K562 (cell line): ENCODE measurements around the gene ANXA2. TPM values are rescaled to one million over a fixed set of nuclear protein-coding genes. Genes with fewer than 3 reads are reported as not detected.

Experiments used
- C11orf30 ChIP-seq: fragments of 450-650 bp; IDR thresholded peaks from 2 replicates; pipeline ENCODE4 v1.6.1; 2016; ENCODE audit warnings: low read depth, mild to moderate bottlenecking
- CBFA2T2 ChIP-seq: fragments of 450-650 bp; conservative IDR thresholded peaks from 2 replicates; pipeline ENCODE4 v1.6.1; 2017; ENCODE audit warnings: mild to moderate bottlenecking
- KAT8 ChIP-seq: fragments of 450-650 bp; IDR thresholded peaks from 2 replicates; pipeline ENCODE4 v1.6.1; 2016; ENCODE audit warnings: low read depth, mild to moderate bottlenecking
- MNT ChIP-seq, 2 experiments: fragments of 450-650 bp; conservative IDR thresholded peaks; 2 replicates each; pipeline ENCODE4 v1.6.1; 2017; ENCODE audit warnings: mild to moderate bottlenecking in 2 of 2, moderate library complexity in 2 of 2
- NR0B1 ChIP-seq: fragments of 450-650 bp; IDR thresholded peaks from one replicate; pipeline ENCODE4 v1.6.1; 2018; ENCODE audit warnings: mild to moderate bottlenecking, moderate library complexity; ENCODE audit not compliant: partially characterized antibody
- NR2F6 ChIP-seq: fragments of 450-650 bp; formaldehyde crosslinking; IDR thresholded peaks from 2 replicates; pipeline ENCODE4 v1.4.0; 2020; ENCODE audit warnings: mild to moderate bottlenecking
- RFX1 ChIP-seq: fragments of 450-650 bp; IDR thresholded peaks from 2 replicates; pipeline ENCODE4 v1.6.1; 2016; ENCODE audit warnings: mild to moderate bottlenecking, moderate library complexity
- SAP30 ChIP-seq: fragments of 200-600 bp; sonication (generic); IDR thresholded peaks from 2 replicates; pipeline ENCODE4 v1.6.1; 2012; ENCODE audit warnings: borderline replicate concordance, low read depth, mild to moderate bottlenecking, moderate library complexity, low read length, control low read depth, inconsistent platforms; ENCODE audit not compliant: insufficient read depth, poor library complexity, severe bottlenecking
- SMARCA4 ChIP-seq: fragments of 450-650 bp; IDR thresholded peaks from 2 replicates; pipeline ENCODE4 v1.6.1; 2016
- TAF9B ChIP-seq: fragments of 450-650 bp; IDR thresholded peaks from 2 replicates; pipeline ENCODE4 v1.6.1; 2018; ENCODE audit warnings: mild to moderate bottlenecking; ENCODE audit not compliant: partially characterized antibody
- TCFL5 ChIP-seq: fragments of 250-450 bp; sonication (Bioruptor Pico); conservative IDR thresholded peaks from 2 replicates; pipeline ENCODE4 v1.6.1; 2021; ENCODE audit warnings: mild to moderate bottlenecking, moderate library complexity, matching md5 sums
- ZBTB34 ChIP-seq: fragments of 250-450 bp; sonication (Bioruptor Pico); IDR thresholded peaks from 2 replicates; pipeline ENCODE4 v1.8.0; 2021; ENCODE audit warnings: mild to moderate bottlenecking, moderate library complexity
- ZNF140 ChIP-seq: fragments of 250-450 bp; sonication (Bioruptor Pico); IDR thresholded peaks from 2 replicates; pipeline ENCODE4 v1.8.0; 2021; ENCODE audit warnings: moderate library complexity, mild to moderate bottlenecking, inconsistent platforms
- ZNF507 ChIP-seq: conservative IDR thresholded peaks from 2 replicates; pipeline ENCODE4 v1.6.1; 2017; ENCODE audit warnings: missing genetic modification characterization, missing compliant biosample characterization
- ZNF583 ChIP-seq: fragments of 250-450 bp; sonication (Bioruptor Pico); IDR thresholded peaks from 2 replicates; pipeline ENCODE4 v1.4.0; 2020
- ZNF830 ChIP-seq: fragments of 250-450 bp; sonication (Bioruptor Pico); IDR thresholded peaks from 2 replicates; pipeline ENCODE4 v1.5.0; 2021; ENCODE audit warnings: mild to moderate bottlenecking
- polyA plus RNA-seq, 8 experiments: library from polyadenylated mRNA; depleted of rRNA in 4 of 8; stranded (reverse) in 5 of 8; unstranded in 3 of 8; fragments of >200 nt; fragmentation: Nextera tagmentation in 2 of 8; fragmentation: Illumina TruSeq in 1 of 8; extraction: Ambion mirVana in 2 of 8; extraction: Trizol in 1 of 8; gene quantifications; 2 replicates each; pipeline versions ENCODE4 v1.2.1 to v1.2.3, GENCODE V29; 2011 to 2014; ENCODE audit warnings: inconsistent platforms in 1 of 8, missing spikeins in 1 of 8
- total RNA-seq, 7 experiments: library from RNA; depleted of rRNA in 6 of 7; stranded (reverse); fragments of >200 nt in 6 of 7; fragmentation: Illumina TruSeq in 2 of 7; extraction: Trizol in 2 of 7; gene quantifications; 2 replicates each; pipeline versions ENCODE4 v1.2.1 to v1.2.3, GENCODE V29; 2011 to 2021; ENCODE audit warnings: low replicate concordance in 1 of 7
- TF ChIP-seq, protein P1 (sequence below): IDR thresholded peaks from 2 replicates; pipeline ENCODE4 v1.6.1; 2011; ENCODE audit not compliant: insufficient read length; ENCODE audit errors: extremely low read depth
- TF ChIP-seq, protein P2 (sequence below), 3 experiments: IDR thresholded peaks in 2 of 3; conservative IDR thresholded peaks in 1 of 3; 2 replicates each; pipeline ENCODE4 v1.5.1; 2011 to 2012; ENCODE audit warnings: low read length in 3 of 3, mild to moderate bottlenecking in 3 of 3, control low read depth in 2 of 3, improper control_type of control experiment in 1 of 3, inconsistent platforms in 1 of 3, low read depth in 1 of 3, mixed read lengths in 1 of 3, moderate library complexity in 1 of 3; ENCODE audit not compliant: insufficient read depth in 2 of 3
- TF ChIP-seq, protein P3 (sequence below): sonication (generic); formaldehyde crosslinking; IDR thresholded peaks from 2 replicates; pipeline ENCODE4 v1.8.0; 2022; ENCODE audit warnings: mild to moderate bottlenecking, missing genetic modification reagents

Gene ANXA2
- total and polyA plus RNA-seq, 9 of the 15 experiments (the other 6 are each of a cell fraction or from before 2014, with no cell fraction given), result 301 to 1,102 (median 452) TPM

DNA sequence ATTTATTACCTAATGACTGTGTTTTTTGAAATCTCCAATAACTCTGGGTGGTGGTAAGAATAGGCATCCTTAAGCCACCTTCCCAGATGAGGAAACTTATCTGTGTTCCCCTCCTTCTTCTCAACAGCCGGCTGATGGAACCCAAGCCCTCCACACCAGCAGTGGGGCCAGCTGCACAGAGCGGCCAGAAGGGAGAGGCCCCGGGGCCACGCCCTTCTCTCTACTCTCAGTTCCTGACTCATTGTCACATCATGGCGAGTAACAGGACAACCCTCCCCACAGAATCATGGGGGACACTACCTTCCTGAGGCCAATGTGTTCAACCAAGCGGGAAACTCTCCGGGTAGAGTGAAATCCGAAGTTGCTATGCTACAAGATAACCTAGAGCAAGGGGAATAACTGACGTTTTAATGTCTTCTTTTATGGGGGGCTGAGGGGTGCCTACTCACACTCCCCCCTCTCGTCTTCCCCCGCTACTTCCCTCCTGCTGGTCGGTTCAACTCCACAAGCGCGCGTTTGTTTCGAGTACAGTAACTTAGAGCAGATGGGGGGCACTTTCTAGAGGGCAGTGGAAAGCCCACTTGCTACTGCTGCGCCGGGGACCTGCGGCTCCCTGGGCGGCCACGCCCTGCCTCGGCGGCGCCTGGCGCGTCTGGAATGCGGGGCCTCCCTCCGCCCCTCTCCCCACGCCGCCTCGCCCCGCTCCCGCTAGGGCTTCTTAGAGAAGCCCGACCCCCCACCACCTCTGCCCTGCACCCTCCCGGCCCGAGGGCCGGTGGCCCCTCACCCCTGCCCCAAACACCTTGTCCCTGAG is 621 bp downstream of the ANXA2 start (continued):
- TF ChIP-seq C11orf30, result peak; percentile 71
- no peak for TF ChIP-seq ZBTB34 (CRISPR knock-in tag)
- TF ChIP-seq TAF9B, result peak; percentile 82
- TF ChIP-seq TCFL5 (CRISPR knock-in tag), result no peak
- TF ChIP-seq RFX1, result no peak
- TF ChIP-seq, protein P1, sequence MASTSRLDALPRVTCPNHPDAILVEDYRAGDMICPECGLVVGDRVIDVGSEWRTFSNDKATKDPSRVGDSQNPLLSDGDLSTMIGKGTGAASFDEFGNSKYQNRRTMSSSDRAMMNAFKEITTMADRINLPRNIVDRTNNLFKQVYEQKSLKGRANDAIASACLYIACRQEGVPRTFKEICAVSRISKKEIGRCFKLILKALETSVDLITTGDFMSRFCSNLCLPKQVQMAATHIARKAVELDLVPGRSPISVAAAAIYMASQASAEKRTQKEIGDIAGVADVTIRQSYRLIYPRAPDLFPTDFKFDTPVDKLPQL, result peak; percentile 35
- TF ChIP-seq, protein P2, sequence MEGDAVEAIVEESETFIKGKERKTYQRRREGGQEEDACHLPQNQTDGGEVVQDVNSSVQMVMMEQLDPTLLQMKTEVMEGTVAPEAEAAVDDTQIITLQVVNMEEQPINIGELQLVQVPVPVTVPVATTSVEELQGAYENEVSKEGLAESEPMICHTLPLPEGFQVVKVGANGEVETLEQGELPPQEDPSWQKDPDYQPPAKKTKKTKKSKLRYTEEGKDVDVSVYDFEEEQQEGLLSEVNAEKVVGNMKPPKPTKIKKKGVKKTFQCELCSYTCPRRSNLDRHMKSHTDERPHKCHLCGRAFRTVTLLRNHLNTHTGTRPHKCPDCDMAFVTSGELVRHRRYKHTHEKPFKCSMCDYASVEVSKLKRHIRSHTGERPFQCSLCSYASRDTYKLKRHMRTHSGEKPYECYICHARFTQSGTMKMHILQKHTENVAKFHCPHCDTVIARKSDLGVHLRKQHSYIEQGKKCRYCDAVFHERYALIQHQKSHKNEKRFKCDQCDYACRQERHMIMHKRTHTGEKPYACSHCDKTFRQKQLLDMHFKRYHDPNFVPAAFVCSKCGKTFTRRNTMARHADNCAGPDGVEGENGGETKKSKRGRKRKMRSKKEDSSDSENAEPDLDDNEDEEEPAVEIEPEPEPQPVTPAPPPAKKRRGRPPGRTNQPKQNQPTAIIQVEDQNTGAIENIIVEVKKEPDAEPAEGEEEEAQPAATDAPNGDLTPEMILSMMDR (IDR thresholded peaks at IDR 0.05 in 2 of 3, conservative IDR thresholded peaks at IDR 0.05 in 1 of 3; ENCODE audit: insufficient read depth in 2 of 3, low read depth in 1 of 3, low read length in 3 of 3), result peak in 1 of 3 experiments; percentile 10; a peak in 1 of 6 replicates
- peak; percentile 72 for TF ChIP-seq CBFA2T2
- TF ChIP-seq ZNF507 (tag), result no peak
- TF ChIP-seq NR0B1, result no peak
- TF ChIP-seq SMARCA4, result peak; percentile 12
- peak; percentile 78 for TF ChIP-seq SAP30
- no peak for TF ChIP-seq ZNF583 (CRISPR knock-in tag)
- TF ChIP-seq NR2F6 (CRISPR knock-in tag), result no peak
- TF ChIP-seq, protein P3, sequence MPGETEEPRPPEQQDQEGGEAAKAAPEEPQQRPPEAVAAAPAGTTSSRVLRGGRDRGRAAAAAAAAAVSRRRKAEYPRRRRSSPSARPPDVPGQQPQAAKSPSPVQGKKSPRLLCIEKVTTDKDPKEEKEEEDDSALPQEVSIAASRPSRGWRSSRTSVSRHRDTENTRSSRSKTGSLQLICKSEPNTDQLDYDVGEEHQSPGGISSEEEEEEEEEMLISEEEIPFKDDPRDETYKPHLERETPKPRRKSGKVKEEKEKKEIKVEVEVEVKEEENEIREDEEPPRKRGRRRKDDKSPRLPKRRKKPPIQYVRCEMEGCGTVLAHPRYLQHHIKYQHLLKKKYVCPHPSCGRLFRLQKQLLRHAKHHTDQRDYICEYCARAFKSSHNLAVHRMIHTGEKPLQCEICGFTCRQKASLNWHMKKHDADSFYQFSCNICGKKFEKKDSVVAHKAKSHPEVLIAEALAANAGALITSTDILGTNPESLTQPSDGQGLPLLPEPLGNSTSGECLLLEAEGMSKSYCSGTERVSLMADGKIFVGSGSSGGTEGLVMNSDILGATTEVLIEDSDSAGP (CRISPR knock-in tag), result no peak
- no peak for TF ChIP-seq KAT8
- no peak for TF ChIP-seq ZNF830 (CRISPR knock-in tag)
- peak; percentile 50 to 77 for TF ChIP-seq MNT (conservative IDR thresholded peaks at IDR 0.05)
- TF ChIP-seq ZNF140 (CRISPR knock-in tag), result no peak
